Stromal cell of bone marrow (primary cell): ENCODE results near the gene R3HDML.
"Not testable (repeated sequence)": the region's sequence is repeated elsewhere in the genome, so short reads cannot be mapped to it uniquely, and the experiment has no call there.

Experiments
- DNase-seq: peaks from one replicate; pipeline ENCODE4 v3.0.0-alpha.2; 2012; ENCODE audit warnings: low read depth

R3HDML gene, protein sequence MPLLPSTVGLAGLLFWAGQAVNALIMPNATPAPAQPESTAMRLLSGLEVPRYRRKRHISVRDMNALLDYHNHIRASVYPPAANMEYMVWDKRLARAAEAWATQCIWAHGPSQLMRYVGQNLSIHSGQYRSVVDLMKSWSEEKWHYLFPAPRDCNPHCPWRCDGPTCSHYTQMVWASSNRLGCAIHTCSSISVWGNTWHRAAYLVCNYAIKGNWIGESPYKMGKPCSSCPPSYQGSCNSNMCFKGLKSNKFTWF

DNA sequence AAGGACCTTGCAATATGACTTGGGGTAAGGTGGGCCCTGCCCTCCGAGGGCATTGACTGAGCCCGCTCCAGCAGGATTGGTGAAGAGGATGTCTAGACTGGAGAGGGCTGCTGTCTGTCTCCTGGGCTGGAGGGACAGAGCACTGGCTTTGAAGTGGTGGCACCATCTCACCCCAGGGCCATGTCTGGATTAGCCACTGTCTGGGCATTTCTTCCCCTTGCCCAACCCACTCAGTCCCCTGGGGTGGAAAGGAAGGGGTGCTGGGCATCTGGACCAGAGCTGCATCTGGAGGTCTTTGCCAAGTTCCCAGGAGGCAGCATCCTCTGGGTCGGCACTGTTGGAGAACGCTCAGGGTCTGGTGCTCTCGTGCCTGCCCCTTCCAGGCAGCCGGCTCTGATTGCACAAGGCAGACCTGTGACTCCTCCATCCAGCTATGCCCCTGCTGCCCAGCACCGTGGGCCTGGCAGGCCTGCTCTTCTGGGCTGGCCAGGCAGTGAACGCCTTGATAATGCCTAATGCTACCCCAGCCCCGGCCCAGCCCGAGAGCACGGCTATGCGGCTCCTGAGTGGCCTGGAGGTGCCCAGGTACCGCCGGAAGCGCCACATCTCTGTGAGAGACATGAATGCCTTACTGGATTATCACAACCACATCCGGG is at the start of gene R3HDML:
Gene R3HDML (plus strand): TSS at position 319 of the 656 bp plus-strand sequence. CDS start 115 bp downstream, at position 434.
- no peak for DNase-seq

DNA sequence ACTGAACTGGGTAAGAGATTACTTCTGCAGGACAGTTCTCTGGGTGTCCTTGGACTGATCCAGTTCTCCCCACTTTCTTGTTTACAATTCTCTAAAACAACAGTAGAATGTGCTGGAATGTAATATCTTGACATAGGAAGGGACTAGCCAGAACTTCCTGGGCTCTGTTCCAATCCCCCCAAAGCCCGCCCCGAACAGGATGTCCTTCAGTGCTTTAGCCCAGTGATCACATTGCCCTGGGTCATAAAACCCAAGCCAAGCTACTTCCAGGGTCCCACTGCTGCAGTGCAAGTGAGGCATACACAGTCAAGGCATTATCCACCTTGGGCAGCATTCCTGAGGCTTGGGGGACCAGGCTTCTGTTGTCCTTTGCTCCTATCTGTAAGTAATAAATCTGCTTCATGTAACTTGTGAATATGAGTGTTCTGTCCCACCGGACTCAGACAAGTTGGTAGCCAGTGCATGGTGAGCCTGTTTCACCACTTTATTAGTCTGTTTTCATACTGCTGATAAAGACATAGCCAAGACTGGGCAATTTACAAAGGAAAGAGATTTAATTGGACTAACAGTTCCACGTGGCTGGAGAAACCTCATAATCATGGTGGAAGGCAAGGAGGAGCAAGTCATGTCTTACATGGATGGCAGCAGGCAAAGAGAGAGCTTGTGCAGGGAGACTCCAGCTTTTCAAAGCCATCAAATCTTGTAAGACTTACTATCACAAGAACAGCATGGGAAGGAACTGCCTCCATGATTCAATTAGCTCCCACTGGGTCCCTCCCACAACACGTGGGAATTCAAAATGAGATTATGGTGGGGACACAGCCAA is 49.4 kb upstream of the R3HDML start:
- no peak for DNase-seq

DNA sequence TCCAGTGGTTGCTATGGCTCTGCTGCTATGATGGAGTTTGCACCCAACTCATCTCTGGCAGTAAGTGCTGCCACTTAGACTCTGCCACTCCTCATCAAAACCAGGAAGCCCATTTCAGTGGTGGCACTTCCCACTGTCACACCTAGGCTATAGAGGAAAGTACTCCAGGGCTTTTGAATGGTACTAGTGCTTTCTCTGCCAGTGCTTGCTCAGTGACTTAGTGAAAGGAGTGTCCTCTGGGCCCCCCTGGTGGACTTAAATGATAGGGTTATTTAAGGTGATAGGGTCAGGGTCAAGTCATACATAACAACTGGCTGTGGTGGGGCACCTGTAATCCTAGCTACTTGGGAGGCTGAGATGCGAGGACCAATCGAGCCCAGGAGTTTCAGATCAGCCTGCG is 48.6 kb upstream of the R3HDML start:
- DNase-seq = no peak

DNA sequence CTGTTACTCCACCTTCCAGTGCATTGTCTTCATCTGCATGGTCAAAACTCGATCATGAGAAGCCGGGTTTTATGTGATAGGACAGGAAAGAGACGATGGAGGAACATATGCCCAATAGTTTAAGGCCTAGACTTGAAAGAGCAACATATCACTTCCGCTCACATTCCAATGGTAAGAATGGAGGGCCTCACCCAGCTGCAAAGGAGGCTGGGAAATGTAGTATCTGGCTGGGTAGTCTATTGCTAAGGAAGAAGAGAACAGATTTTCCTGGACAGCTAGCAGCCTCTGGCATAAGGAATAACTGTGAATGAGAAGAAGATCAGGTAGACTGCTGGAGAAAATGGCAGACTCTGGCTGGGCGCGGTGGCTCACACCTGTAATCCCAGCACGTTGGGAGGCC is 45.1 kb upstream of the R3HDML start:
- no peak for DNase-seq

GRCh38 chr20:44296011-44296410 is 40.8 kb upstream of the R3HDML start:
- DNase-seq = no peak

DNA sequence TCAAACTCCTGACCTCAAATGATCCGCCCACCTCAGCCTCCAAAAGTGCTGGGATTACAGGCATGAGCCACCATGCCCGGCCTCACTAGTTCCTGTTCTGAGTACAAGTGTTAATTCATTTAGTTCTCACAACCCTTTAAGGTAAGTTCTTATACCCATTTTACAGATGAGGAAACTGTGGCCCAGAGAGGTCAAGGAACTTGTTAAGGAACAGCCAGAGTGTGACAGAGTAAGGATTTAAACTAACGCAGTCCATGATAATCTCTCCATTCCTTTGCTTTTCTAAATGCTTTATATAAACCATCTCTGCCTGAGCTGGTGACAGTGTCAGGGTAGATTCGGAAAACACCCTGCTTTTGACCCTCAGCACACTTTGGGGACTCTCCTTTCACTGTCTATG is 39.1 kb upstream of the R3HDML start:
- no peak for DNase-seq

DNA sequence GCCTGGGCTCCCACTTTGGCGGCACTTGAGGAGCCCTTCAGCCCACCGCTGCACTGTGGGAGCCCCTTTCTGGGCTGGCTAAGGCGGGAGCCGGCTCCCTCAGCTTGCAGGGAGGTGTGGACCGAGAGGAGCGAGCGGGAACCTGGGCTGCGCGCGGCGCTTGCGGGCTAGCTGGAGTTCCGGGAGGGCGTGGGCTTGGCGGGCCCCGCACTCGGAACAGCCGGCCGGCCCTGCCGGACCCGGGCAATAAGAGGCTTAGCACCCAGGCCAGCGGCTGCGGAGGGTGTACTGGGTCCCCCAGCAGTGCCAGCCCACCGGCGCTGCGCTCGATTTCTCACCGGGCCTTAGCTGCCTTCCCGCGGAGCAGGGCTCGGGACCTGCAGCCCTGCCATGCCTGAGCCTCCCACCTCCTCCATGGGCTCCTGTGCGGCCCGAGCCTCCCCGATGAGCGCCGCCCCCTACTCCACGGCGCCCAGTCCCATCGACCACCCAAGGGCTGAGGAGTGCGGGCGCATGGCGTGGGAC is 37.8 kb upstream of the R3HDML start:
- DNase-seq = not testable (repeated sequence)

- no peak for DNase-seq
These were observed 35.6 kb upstream of the R3HDML start for GRCh38 chr20:44301285-44301684.

DNA sequence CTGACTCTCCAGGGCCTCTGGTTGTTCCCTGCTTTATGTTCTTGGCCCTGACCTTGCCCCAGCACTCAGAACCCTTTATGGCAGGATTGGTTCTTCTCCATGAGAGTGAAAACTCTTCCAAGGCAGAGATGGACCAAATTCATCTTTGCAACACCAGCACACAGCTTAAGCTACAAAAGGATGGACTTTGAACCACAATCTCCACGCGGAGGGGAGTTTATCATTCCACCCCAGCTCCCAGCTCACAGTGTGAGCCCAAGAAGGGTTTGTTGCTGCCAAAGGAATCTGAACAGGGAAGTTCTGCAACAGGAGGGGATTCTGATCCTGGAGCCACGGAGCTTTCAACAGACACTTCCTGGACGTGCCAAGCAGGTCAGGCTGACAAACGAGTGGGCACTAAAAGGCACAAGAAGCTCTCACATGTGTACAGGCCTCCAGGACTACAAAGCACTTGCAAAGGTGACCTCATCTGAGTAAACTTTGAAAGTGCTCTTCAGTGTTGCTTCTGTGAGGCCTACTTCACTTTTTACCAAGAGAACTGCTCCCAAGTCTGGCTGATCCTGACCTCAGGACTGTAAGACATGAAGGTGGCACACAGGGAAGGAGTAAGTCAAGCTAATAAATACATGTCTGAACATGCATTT is 34.7 kb upstream of the R3HDML start:
- no peak for DNase-seq

DNA sequence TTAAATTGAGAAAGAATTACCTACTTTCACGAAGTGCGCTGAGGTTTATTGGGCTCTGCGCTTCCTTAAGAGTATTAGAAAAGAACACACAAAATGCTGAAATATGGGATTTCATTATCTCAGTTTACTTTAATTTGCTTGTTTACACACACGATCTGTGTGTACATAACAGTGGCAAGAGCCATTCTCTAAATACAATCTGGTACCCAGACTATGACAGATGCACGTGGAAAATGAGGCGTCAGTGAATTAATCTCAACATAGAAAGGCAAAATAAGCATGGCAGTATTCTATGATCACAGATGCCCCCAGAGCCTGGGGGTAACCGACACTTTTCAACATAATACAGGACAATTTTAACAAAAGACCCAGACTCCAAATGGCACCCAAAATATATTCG is 34.1 kb upstream of the R3HDML start:
- DNase-seq = no peak

DNA sequence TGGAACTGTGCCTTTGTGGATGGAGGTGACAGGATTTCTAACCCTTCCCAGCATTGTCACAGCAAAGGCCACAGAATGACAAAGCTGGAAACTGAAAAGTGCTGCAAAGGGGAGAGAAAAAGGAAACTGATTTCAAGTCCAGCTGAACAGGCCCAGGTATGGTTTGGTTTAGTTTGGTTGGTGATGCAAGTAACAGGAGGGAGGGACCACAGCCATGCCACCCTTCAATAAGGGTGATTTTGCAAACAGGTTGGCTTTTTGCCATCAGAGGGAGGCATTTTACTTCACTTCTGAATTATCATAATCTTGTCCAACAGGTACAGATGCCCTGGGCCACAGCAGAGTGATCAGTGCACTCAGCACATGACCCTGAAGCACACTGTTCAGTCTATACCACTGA is 32.5 kb upstream of the R3HDML start:
- DNase-seq = no peak

DNA sequence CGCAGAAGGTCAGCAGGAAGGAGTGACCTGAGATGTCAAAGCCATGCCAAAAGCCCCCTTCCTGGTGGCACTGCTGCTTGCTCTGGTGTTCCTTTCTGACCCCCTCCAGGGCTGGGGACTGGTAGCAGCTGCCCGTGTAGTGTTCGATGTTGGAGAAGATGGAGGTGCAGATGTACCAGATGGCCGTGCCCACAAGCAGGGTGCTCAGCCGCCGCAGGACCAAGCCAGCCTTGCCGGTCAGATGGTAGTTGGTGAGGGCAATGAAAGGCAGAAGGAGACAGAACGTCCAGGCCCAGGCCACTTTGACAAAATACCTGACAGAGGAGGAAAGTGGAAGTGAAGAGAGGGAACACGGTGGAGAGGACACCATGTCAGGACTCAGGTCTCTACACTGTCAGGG is 29.9 kb upstream of the R3HDML start:
- DNase-seq = no peak

GRCh38 chr20:44309763-44310663 is 26.8 kb upstream of the R3HDML start:
- peak; percentile 56 for DNase-seq

GRCh38 chr20:44310664-44311639 is 25.9 kb upstream of the R3HDML start, which contains the start of gene FITM2:
TSS of gene FITM2 (minus strand) at chr20:44311202. CDS start at chr20:44311148, 54 bp downstream.
- peak; percentile 93 for DNase-seq

GRCh38 chr20:44314870-44315269 is 22.0 kb upstream of the R3HDML start:
- no peak for DNase-seq

DNA sequence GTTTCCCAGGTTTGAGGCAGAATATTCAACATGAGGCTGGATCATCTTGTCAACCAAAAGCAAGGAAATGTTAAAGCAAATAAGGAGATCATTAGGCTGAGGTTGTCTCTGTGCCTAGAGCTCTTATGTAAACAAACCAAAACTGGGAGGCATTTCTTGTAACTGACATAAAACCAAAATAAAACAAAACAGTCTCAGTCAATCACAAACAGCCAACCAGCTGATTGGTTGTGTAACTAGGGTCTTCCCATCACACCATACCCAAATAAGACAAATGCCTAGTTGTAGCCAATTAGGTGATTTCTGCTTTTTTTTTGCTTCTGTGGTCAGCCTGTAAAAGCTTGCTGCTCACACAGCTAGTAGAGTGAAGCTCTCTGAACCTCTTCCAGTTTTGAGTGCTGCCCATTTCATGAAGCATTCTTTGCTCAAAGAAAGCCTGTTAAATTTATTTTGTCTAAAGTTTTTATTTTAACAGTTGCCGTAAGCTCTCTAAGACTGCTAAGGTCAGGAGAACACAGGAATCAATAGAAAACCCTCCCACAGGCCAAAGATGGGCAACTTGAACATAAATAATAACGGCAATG is 16.9 kb upstream of the R3HDML start:
- no peak for DNase-seq

- no peak for DNase-seq
These were observed 12.5 kb upstream of the R3HDML start for GRCh38 chr20:44324343-44324742.

DNA sequence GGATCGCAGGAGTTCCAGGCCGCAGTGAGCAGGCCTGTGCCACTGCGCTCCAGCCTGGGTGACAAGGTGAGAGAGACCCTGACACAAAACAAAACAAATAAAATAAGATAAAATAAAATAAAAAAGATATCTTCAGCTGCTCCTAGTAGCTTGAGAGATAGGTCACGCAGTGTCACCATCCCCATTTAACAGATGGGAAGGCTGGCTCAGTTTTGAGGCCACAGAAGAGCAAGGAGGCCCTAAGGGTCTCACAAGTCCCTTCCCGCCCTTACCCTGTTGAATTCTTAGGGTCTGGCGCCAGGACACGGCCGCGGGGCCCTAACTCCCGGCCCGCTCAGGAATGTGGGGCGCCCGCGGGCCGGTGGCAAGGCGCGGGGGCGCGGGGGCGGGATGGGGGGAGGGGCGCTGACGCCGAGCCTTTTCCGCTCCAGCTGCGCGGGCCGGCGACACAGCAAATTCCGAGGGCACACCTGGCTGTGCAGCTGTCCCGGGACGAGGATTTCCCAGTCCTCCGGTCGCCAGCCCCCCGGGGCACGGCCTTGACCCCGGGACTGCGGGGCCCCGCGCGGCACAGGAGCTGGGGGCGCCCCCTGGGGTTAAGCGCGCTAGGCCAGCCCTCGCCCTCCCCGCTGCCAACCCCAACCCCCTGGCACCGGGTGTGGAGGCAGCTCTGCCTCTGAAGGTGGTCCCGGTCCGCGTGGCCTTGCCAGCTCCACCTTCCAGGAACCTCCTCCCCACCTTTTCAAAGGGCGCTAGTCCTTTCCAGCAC is 10.3 kb upstream of the R3HDML start:
- no peak for DNase-seq

- not testable (repeated sequence) for DNase-seq
These were observed 9.1 kb upstream of the R3HDML start for GRCh38 chr20:44327748-44328147.
